ENCODE results near the gene CPLX4. TPM values are rescaled to one million over a fixed set of nuclear protein-coding genes. Genes with fewer than 3 reads are reported as not detected.

Gene CPLX4
- total RNA-seq, 1 donor from 2014 or later, result not detected

GRCh38 chr18:59273759-59274532, 44.5 kb downstream of the CPLX4 start:
- ATAC-seq (no peak), DNase-seq (ENCODE audit: missing footprints) (no peak)
- intact Hi-C loops (cut with DNase I), result no loop called here

- intact Hi-C loops (cut with DNase I), result no loop called here
- peak; percentile 34 for ATAC-seq
- peak; percentile 62 for DNase-seq (ENCODE audit: missing footprints)
Observed at GRCh38 chr18:59272891-59273758, 45.3 kb downstream of the CPLX4 start, which contains the start of gene RAX. RAX (minus strand) TSS chr18:59273454; CDS start chr18:59273206, 248 bp downstream.

- intact Hi-C loops (cut with DNase I), result no loop called here
- no peak for DNase-seq (ENCODE audit: missing footprints)
- ATAC-seq, result no peak
Observed at GRCh38 chr18:59272221-59272888, 46.1 kb downstream of the CPLX4 start.

- ATAC-seq (no peak), DNase-seq (ENCODE audit: missing footprints) (no peak)
- intact Hi-C loops (cut with DNase I), result no loop called here
Observed at GRCh38 chr18:59271606-59272220, 46.7 kb downstream of the CPLX4 start.

GRCh38 chr18:59270689-59271257, 47.7 kb downstream of the CPLX4 start:
- intact Hi-C loops (cut with DNase I), result no loop called here
- DNase-seq (ENCODE audit: missing footprints) (no peak), ATAC-seq (no peak)

- DNase-seq (ENCODE audit: missing footprints) (no peak), ATAC-seq (no peak)
- intact Hi-C loops (cut with DNase I), result no loop called here
Observed at GRCh38 chr18:59269563-59270119, 48.8 kb downstream of the CPLX4 start.

- DNase-seq (ENCODE audit: missing footprints) (no peak), ATAC-seq (no peak)
- intact Hi-C loops (cut with DNase I), result no loop called here
Observed at GRCh38 chr18:59268721-59269562, 49.5 kb downstream of the CPLX4 start.

GRCh38 chr18:59268127-59268720, 50.2 kb downstream of the CPLX4 start:
- intact Hi-C loops (cut with DNase I), result no loop called here
- no peak for ATAC-seq
- DNase-seq (ENCODE audit: missing footprints), result no peak

- intact Hi-C loops (cut with DNase I), result no loop called here
- DNase-seq (ENCODE audit: missing footprints) (no peak), ATAC-seq (no peak)
Observed at GRCh38 chr18:59267503-59268126, 50.8 kb downstream of the CPLX4 start.

GRCh38 chr18:59266886-59267502, 51.5 kb downstream of the CPLX4 start:
- no peak for ATAC-seq
- intact Hi-C loops (cut with DNase I), result no loop called here
- DNase-seq (ENCODE audit: missing footprints), result no peak

GRCh38 chr18:59266459-59266858, 52.0 kb downstream of the CPLX4 start:
- DNase-seq (ENCODE audit: missing footprints), result no peak
- ATAC-seq, result no peak
- intact Hi-C loops (cut with DNase I), result no loop called here

GRCh38 chr18:59265974-59266369, 52.5 kb downstream of the CPLX4 start:
- no peak for ATAC-seq
- intact Hi-C loops (cut with DNase I), result no loop called here
- DNase-seq (ENCODE audit: missing footprints), result no peak

GRCh38 chr18:59265246-59265973, 53.0 kb downstream of the CPLX4 start:
- intact Hi-C loops (cut with DNase I), result no loop called here
- ATAC-seq, result no peak
- DNase-seq (ENCODE audit: missing footprints), result no peak

- DNase-seq (ENCODE audit: missing footprints), result no peak
- intact Hi-C loops (cut with DNase I), result no loop called here
- no peak for ATAC-seq
Observed at GRCh38 chr18:59264651-59265245, 53.7 kb downstream of the CPLX4 start.

GRCh38 chr18:59264121-59264571, 54.3 kb downstream of the CPLX4 start:
- no peak for DNase-seq (ENCODE audit: missing footprints)
- no peak for ATAC-seq
- intact Hi-C loops (cut with DNase I), result no loop called here
